Activated CD8-positive, alpha-beta memory T cell treated with anti-CD3 and anti-CD28 coated beads, Interleukin-2, amount 50 U/mL, for 24 hours (primary cell): ENCODE measurements around the gene SEPTIN8.
"Not testable (repeated sequence)": the region's sequence is repeated elsewhere in the genome, so short reads cannot be mapped to it uniquely, and the experiment has no call there.

Experiments used
- DNase-seq: peaks from one replicate; pipeline ENCODE4 v3.0.0-alpha.2; 2020; ENCODE audit errors: extremely low read depth

Gene SEPTIN8

DNA sequence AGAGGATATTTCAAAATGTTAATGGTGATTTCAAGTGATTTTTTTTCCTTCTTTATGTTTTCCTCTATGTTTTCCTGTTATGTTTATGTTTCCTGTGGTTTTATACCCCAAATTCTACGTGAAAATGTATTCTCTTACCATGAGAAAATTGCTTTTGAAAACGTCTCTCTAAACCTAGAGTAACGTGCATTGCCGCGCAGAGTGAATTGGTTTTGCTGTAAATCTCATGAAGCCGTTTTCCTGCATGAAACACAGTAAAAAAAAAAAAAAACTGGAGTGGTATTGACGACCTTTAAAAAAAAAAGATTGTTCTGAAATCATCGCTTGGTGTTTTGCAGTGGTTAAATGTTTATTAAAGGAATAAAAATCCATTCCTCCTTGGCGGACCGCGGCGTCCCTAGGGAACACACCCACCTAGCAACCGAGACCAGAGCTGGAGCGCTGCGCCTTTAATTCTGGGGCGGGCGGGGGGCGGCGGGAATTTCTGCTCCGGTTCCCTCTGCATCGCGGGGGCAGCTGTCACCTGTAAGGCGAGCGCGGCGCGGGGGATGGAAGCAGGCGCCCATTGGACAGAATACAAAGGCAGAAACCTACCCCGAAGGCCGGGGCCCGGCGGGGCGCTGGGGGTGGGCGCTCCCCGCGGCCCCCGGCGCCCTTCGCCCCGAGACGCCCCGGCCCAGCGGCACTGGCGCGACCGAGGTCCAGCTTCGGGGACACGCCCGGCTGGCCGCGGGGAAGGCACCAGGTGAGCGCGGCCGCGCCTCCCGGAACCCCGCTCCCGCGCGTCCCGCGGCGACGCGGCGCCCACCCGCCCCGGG, 36.0 kb upstream of the SEPTIN8 start, which contains the start of gene SOWAHA:
Gene SOWAHA (plus strand): TSS at position 522 of the 818 bp plus-strand sequence. CDS start 320 bp downstream, outside the sequence.
- no peak for DNase-seq

DNA sequence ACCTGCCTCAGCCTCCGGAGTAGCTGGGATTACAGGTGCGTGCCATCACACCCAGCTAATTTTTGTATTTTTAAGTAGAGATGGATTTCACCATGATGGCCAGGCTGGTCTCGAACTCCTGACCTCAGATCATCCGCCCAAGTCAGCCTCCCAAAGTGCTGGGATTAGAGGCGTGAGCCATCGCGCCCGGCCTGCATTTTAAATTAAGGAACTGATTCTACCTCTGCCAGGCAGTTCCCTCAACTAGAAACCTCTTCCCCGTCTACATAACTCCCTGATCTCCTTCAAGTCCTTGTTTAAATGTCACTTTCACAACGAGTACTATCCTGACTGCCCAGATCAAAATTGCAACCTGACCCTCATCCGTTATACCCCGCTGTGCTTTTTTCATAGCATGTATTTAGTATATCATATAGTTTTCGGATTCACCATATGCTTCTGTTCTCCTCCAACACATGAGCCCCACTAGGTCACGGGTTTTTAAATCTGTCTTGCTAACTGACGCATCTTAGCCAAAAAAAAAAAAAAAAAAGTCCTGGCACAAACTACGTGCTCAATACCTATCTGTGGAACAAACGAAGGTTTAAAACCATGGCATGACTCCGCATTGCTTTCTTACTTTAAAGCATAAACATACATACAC, 35.2 kb upstream of the SEPTIN8 start:
- DNase-seq, result no peak

- no peak for DNase-seq
Measured at GRCh38 chr5:132810605-132811004, 33.6 kb upstream of the SEPTIN8 start.

DNA sequence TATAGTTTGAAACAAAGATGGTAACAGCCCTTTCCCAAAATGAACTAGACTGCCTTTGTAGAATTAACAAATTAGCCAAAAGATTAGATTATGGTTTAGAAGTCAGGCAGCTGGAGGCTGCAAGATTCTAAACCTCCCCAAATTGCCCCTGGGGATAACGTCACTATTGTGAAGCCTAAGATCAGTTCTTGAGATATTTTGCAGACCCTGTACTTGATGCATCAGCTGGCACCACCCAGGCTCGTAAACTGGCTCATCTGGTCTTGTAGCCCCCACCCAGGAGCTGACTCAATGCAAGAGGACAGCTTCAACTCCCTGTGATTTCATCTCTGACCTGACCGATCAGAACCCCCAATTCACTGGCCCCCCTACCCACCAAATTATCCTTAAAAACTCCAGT, 31.8 kb upstream of the SEPTIN8 start:
- no peak for DNase-seq

DNA sequence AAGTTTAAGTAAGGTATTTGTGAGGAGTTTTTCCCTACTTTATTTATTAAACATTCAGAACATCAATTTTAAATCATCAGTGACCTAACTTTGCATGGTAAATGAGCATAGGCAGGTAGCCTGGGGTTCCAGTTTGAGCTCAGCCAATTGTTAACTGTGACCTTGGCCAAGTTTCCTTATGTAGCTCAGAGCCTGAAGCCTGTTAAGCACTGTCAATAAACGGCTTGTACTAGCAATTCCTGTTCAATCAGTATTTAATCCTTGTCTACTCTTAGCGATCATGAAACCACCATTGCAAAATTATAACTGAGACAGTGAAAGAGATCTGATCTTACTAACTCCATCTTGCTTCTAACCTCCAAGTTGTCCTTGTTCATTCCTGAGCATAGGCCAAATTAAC, 31.4 kb upstream of the SEPTIN8 start:
- no peak for DNase-seq

GRCh38 chr5:132807163-132807838, 30.3 kb upstream of the SEPTIN8 start:
- no peak for DNase-seq

DNA sequence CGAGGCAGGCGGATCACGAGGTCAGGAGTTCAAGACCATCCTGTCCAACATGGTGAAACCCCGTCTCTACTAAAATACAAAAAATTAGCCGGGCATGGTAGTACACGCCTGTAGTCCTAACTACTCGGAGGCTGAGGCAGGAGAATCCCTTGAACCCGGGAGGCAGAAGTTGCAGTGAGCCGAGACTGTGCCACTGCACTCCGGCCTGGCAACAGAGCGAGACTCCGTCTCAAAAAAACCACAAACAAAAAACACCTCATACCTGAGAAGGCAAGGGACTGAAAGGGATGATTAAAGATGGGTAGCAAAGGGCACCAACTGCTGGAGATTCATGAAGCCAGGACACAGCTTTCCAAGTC, 29.7 kb upstream of the SEPTIN8 start:
- DNase-seq, result not testable (repeated sequence)

DNA sequence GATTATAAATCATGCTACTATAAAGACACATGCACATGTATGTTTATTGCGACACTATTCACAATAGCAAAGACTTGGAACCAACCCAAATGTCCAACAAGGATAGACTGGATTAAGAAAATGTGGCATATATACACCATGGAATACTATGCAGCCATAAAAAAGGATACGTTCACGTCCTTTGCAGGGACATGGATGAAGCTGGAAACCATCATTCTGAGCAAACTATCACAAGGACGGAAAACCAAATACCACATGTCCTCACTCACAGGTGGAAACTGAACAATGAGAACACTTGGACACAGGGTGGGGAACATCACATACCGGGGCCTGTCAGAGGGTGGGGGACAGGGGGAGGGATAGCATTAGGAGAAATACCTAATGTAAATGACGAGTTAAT, 28.8 kb upstream of the SEPTIN8 start:
- not testable (repeated sequence) for DNase-seq

DNA sequence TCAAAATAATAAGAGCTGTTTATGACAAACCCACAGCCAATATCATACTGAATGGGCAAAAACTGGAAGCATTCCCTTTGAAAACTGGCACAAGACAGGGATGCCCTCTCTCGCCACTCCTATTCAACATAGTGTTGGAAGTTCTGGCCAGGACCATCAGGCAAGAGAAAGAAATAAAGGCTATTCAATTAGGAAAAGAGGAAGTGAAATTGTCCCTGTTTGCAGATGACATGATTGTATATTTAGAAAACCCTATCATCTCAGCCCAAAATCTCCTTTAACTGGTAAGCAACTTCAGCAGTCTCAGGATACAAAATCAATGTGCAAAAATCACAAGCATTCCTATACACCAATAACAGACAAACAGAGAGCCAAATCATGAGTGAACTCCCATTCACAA, 27.2 kb upstream of the SEPTIN8 start:
- not testable (repeated sequence) for DNase-seq

- DNase-seq, result not testable (repeated sequence)
Measured at GRCh38 chr5:132802685-132803066, 25.6 kb upstream of the SEPTIN8 start.

DNA sequence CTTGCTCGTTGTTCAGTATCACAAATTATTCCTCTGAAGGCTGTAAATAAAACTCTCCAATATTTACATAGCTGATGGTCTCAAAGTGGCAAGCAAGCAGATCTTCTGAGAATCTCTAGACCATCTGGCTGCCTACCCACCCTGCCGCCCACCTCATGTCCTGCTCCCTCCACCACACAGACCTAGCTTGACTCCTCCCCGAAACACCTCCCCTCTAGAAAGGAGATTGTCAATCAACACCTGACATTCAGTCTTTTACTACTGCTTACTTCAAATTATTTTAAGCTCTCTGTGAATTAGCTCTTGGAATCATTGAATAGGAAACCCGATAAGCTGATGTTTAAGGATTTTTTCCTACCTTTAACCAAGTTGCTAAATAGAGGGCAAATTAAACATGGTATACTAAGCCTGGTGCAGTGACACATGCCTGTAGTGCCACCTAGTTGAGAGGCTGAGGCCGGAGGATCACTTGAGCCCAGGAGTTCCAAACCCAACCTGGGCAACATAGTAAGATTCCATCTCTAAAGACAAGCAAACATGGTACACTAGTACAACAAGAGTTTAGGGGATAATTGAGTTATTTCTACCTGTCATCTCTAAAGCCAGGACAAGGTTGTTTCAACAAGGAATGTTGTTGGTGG, 25.1 kb upstream of the SEPTIN8 start:
- no peak for DNase-seq

DNA sequence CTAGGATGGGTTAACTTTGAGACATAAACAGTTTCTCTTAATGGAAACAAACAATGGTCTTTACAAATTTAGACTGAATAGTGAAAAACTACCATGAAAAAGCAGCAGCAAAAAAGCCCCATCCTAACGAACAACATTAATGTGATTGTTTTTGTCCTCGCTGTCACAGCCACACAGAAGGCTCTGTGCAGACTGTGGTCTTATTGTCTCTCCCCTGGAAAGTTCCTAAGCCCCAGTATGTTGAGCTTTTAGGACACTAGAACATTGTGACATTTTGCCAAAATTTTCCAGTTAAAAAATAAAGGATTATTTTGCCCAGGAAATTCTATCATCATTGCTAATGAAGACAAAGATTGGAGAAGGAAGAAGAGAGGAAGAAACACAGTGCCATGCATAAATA, 23.5 kb upstream of the SEPTIN8 start:
- no peak for DNase-seq

DNA sequence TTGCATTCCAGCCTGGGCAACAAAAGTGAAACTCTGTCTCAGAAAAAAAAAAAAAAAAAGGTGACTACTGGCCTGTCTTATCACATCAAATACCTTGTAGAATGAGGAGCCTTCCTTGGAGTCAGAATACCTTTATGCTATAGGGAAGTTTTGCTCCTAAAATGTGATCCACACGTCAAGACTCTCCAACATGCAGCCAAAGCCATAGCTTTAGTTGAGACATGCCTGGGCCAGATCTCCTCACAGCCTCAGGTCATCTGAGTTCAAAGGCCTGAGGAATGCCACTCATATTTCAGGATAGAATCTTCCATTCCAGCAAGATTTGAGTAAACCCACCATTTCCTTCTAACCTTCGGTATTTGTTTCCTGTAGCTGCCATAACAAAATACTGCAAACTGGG, 22.4 kb upstream of the SEPTIN8 start:
- DNase-seq, result no peak

DNA sequence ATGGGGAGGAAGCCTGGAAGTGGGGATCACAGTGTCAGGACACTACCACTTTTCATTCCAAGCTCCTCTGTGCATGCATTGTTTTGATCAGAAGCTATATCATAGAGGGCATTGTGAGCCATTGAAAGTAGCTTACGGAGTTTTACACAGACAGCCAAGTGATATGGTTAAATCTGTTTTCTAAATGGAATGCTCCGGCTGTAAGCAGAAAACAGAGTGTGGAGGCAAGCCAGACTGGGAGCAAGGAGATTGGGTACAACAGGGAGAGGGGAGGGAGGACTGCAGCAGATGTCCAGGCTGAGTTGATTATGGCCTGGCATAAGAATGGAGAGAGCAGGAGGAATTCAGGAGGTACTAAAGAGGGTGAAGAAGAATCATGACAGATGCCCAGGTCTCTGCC, 20.6 kb upstream of the SEPTIN8 start:
- DNase-seq, result no peak

GRCh38 chr5:132791026-132791425, 14.0 kb upstream of the SEPTIN8 start:
- no peak for DNase-seq

DNA sequence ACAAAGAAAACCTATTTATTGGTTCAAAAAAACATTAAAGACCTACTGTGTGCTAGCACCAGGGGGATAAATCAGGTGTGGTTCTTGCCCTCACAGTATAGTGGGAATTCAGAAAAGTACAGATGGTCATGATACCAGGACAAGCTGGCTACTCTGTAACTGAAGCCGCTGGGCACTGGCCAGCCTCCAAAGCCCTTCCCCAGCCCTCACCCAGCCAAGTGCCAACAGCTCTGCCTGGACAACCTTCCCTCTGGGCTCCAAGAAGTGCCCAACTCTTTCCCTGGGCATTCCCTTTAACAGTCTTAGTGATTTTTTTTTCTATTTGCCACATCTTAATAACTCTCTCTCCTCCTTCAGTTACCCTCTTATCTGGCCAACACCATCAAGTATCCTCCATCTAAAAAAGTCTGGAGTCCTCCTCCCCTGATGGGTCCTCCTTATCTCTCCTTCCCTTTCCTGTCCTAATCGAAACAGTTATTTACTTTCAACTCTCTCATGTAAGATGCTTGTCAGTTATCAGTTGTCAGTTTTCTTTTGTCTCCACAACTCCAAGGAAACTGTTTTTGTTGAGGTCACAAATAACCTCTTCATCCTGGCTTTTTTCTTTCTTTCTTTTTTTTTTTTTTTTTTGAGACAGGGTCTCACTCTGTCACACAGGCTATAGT, 13.3 kb upstream of the SEPTIN8 start:
- DNase-seq, result no peak

DNA sequence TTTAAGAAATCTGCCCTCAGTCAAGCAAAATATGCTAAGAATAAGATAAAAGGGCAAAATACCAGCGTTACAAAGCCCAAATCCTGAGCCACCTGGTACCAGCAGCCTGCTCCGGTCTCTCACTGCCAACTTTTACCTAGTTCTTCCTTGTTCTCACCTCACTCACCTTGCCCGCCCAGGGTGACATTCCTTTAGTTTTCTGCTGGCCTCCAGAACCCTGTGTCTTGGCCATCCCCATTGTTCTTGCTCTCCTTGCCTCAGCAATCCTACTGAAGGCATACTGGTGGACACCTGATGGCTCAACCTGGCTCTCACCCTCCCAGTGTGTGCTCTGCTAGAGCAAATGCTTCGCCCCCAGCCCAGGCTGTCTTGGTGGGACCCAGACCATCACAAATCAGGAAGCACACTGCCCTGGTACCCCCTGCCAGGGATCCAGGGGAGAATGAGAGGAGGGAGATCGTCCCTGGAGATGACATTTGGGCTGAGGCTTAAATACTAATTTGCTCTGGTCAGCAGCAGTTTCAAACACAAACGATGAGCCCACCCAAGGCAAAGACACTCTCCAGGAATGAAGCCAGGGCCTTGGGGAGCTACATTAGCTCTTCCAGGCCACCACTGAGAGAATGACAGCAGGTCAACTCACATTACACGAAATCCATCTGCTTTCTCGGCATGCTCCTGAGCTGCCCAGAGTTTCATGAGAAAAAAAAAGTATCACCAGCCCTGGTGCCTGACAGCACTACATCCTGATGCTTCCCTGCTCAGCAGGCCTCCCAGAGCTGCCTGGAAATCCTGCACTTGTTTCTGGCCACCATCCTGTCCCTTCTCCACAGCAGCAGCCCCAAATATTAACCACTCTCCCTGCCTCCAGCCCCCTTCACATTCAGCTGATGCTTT, 12.2 kb upstream of the SEPTIN8 start:
- DNase-seq, result no peak

DNA sequence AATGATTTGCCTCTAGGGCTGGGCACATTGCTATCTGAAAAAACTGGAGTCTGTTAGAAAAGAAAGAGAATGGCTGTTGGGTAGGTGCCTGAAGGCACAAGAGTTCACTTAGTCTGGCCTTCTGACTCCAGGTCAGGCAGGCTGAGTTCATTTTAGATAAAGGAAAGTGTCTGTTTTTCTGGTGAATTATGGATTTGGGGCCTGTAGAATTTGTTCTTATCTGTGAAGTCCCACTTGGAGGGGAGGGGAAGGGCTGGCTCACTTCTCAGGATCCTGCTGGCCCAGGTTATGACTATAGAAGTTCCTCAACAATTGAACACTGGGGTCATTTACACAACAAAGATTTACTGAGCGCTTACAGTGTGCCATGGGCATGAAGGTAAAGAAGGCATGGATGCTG, 11.5 kb upstream of the SEPTIN8 start:
- DNase-seq, result no peak

GRCh38 chr5:132787076-132787475, 10.0 kb upstream of the SEPTIN8 start:
- DNase-seq, result no peak

DNA sequence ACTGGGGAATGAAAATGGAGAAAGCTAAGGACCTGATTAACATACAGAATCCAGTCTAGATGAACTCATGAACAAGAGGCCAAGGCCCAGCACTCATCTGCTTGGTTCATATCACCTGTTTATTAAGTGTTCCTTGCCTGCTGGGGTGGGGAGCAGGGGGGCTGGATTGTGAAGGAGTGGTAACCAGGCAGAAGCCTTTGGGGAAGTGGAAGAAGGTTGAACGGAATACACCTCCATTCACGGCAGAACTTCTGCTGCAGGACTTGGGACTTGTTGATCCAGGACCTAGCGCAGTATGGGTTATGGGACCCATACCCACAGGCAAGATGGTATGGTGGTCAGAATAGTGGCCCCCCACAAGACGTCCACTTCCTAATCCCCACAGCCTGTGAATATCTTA, 8.8 kb upstream of the SEPTIN8 start:
- no peak for DNase-seq

- no peak for DNase-seq
Measured at GRCh38 chr5:132785365-132785764, 8.3 kb upstream of the SEPTIN8 start.
